ENCODE data around the gene AK8.

AK8 gene

GRCh38 chr9:132698989-132699388 lies 179.1 kb downstream of the AK8 start:
- Histone ChIP-seq H3K9ac (ENCODE audit: low read depth, low read length) (no peak overlapping the region), H3K9me3 (ENCODE audit: control insufficient read depth, insufficient read depth, low read length) (peaks cover 9% of the 10 kb centered on the region; the same call in 1 of the 2 replicates), H3K4me1 (ENCODE audit: insufficient read depth, low read length) (no peaks in the 10 kb centered on the region), H3K36me3 (ENCODE audit: insufficient read depth, low read length) (no peaks in the 10 kb centered on the region)

DNA sequence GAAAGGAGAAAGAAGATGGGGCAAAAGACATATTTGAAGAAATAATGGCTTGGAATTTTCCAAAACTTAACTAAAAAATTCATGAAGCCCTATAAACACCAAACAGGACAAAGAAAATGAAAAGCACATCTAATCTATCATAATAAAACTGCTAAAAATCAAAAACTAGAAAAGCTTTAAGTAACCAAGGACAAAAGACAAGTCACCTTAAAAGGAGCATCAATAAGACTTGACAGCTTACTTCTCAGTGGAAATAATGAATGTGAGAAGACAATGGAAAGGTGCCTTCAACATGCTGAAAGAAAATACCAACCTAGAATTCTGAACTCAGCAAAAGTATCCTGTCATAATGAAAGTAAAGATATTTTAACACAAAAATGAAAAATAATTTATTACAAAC lies 180.9 kb downstream of the AK8 start:
- no peaks in the 10 kb centered on the region for H3K36me3 ChIP-seq (ENCODE audit: insufficient read depth, low read length)
- peaks cover 9% of the 10 kb centered on the region; the same call in 1 of the 2 replicates for H3K9me3 ChIP-seq (ENCODE audit: control insufficient read depth, insufficient read depth, low read length)
- no peaks in the 10 kb centered on the region for H3K4me1 ChIP-seq (ENCODE audit: insufficient read depth, low read length)
- no peak overlapping the region for H3K9ac ChIP-seq (ENCODE audit: low read depth, low read length)

GRCh38 chr9:132694144-132694543 lies 183.9 kb downstream of the AK8 start:
- Histone ChIP-seq H3K9me3 (ENCODE audit: control insufficient read depth, insufficient read depth, low read length) (peaks cover 9% of the 10 kb centered on the region; the same call in 1 of the 2 replicates), H3K9ac (ENCODE audit: low read depth, low read length) (no peak overlapping the region), H3K36me3 (ENCODE audit: insufficient read depth, low read length) (peaks cover 8% of the 10 kb centered on the region; the same call in 1 of the 2 replicates), H3K4me1 (ENCODE audit: insufficient read depth, low read length) (no peaks in the 10 kb centered on the region)

GRCh38 chr9:132690696-132691095 lies 187.4 kb downstream of the AK8 start:
- H3K36me3 ChIP-seq (ENCODE audit: insufficient read depth, low read length) = peaks cover 19% of the 10 kb centered on the region
- H3K4me1 ChIP-seq (ENCODE audit: insufficient read depth, low read length) = no peaks in the 10 kb centered on the region
- H3K9me3 ChIP-seq (ENCODE audit: control insufficient read depth, insufficient read depth, low read length) = peaks cover under 1% of the 10 kb centered on the region; the same call in 1 of the 2 replicates
- no peak overlapping the region for H3K9ac ChIP-seq (ENCODE audit: low read depth, low read length)

DNA sequence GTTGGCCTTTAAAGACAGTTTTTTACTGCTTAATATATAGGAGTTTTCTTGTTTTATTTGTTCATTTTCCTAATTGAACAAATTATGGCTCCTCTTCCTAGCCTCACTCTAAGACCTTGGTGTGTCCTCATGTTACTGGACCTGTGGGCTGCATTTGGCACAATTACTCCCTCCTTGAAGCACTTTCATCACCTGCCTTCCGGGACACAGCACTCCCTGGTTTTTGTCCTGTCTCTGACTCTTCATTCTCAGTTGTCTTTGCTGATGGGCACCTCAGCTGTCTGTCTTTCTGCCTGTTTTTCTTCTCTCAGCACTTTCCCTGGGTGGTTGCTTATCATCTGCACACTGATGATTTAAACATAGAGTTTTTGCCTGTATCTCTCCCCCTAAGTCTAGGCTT lies 194.2 kb downstream of the AK8 start:
- Histone ChIP-seq H3K36me3 (ENCODE audit: insufficient read depth, low read length) (peaks cover 20% of the 10 kb centered on the region), H3K9ac (ENCODE audit: low read depth, low read length) (no peak overlapping the region), H3K9me3 (ENCODE audit: control insufficient read depth, insufficient read depth, low read length) (no peaks in the 10 kb centered on the region), H3K4me1 (ENCODE audit: insufficient read depth, low read length) (no peaks in the 10 kb centered on the region)

GRCh38 chr9:132681561-132681960 lies 196.5 kb downstream of the AK8 start:
- no peak overlapping the region for H3K9ac ChIP-seq (ENCODE audit: low read depth, low read length)
- no peaks in the 10 kb centered on the region for H3K4me1 ChIP-seq (ENCODE audit: insufficient read depth, low read length)
- no peaks in the 10 kb centered on the region for H3K9me3 ChIP-seq (ENCODE audit: control insufficient read depth, insufficient read depth, low read length)
- peaks cover 28% of the 10 kb centered on the region for H3K36me3 ChIP-seq (ENCODE audit: insufficient read depth, low read length)

DNA sequence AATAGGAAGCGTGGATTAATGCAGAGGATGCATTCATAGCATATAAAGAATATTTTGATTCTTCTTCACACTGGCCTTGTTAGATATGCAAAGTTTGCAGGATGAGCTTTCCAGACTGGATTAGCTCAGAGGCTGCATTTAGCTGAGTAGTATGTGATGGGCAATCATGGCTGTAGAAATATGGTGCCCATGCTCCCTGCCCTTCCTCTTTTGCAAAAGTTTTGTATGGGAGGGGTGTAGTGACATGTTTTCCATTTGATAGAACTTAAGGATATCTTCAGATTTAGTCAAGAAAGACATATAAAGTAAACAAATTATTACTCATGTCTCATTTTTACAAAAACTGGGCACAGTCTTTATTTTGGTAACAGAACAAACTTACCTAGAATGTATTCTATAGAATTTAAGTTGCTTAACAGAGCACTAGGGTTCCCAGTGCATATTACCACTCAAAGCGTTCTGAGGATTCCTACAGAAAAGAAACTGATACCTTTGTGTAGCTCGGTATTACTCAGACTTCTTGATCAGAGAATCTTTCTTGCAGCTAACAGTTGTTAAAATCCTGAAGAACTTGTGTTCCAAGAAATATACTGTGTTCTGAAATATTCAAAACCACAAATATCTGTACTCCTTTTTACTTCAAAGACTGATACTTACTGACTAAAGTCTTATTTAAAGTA lies 198.0 kb downstream of the AK8 start:
- Histone ChIP-seq H3K9ac (ENCODE audit: low read depth, low read length) (no peak overlapping the region), H3K4me1 (ENCODE audit: insufficient read depth, low read length) (no peaks in the 10 kb centered on the region), H3K36me3 (ENCODE audit: insufficient read depth, low read length) (peaks cover 21% of the 10 kb centered on the region)

GRCh38 chr9:132677976-132678375 lies 200.1 kb downstream of the AK8 start:
- Histone ChIP-seq H3K9ac (ENCODE audit: low read depth, low read length) (no peak overlapping the region), H3K36me3 (ENCODE audit: insufficient read depth, low read length) (peaks cover 10% of the 10 kb centered on the region), H3K4me1 (ENCODE audit: insufficient read depth, low read length) (no peaks in the 10 kb centered on the region)

More for the DNA sequence above, 198.0 kb downstream of the AK8 start:
- no peaks in the 10 kb centered on the region for H3K9me3 ChIP-seq (ENCODE audit: control insufficient read depth, insufficient read depth, low read length)

More at GRCh38 chr9:132677976-132678375, 200.1 kb downstream of the AK8 start:
- H3K9me3 ChIP-seq (ENCODE audit: control insufficient read depth, insufficient read depth, low read length) = no peaks in the 10 kb centered on the region
